Measurements from ENCODE around the gene RIMKLA. TPM values are rescaled to one million over a fixed set of nuclear protein-coding genes. Genes with fewer than 3 reads are reported as not detected.

The RIMKLA gene
- total RNA-seq, 4 donors from 2014 or later, result 2.4 to 11.9 (median 8.8) TPM

GRCh38 chr1:42431514-42431913 is 50.9 kb downstream of the RIMKLA start:
- Histone ChIP-seq H3K27ac (peak overlapping the region; percentile 65 to 80 (median 76)), H3K4me1 (peaks cover 3 to 22% (median 9%) of the 10 kb centered on the region in 4 donors), H3K27me3 (no peaks in the 10 kb centered on the region), H3K4me3 (no peak overlapping the region), H3K9me3 (no peaks in the 10 kb centered on the region), H3K36me3 (no peaks in the 10 kb centered on the region)
- peak in 2 of 3 donors; percentile 43 to 68 for TF ChIP-seq POLR2AphosphoS5 (IDR thresholded peaks at IDR 0.05)
- no peak for TF ChIP-seq POLR2A (IDR thresholded peaks at IDR 0.05)
- 33 to 48% methylated on average over 3 of the region's 3 CpGs for WGBS, 2 donors (ENCODE audit: low coverage in 1 of 2)
- DNase-seq, result peak; percentile 27
- in situ Hi-C loops (cut with MboI; ENCODE audit: low pct_ligation_motif_present in 1 of 4, low pct_unique_long_range_greater_than_20kb in 1 of 4, low sequenced_read_pairs in 3 of 4), result no loop called here
- intact Hi-C loops (cut with DNase I; ENCODE audit: low total_unique reads), result no loop called here

- no peaks in the 10 kb centered on the region for H3K36me3 ChIP-seq
- 80 to 88% methylated on average over 1 to 4 of the region's 4 CpGs for WGBS, 2 donors (ENCODE audit: low coverage in 1 of 2)
- DNase-seq, result no peak
- no peaks in the 10 kb centered on the region for H3K27me3 ChIP-seq
- H3K9me3 ChIP-seq, result no peaks in the 10 kb centered on the region
- no peak overlapping the region for H3K4me3 ChIP-seq
- peaks cover 3 to 22% (median 9%) of the 10 kb centered on the region in 4 donors for H3K4me1 ChIP-seq
- intact Hi-C loops (cut with DNase I; ENCODE audit: low total_unique reads), result no loop called here
- H3K27ac ChIP-seq, result no peak overlapping the region
- TF ChIP-seq POLR2AphosphoS5 (IDR thresholded peaks at IDR 0.05) (no peak), EP300 (IDR thresholded peaks at IDR 0.05; ENCODE audit: low read depth) (no peak), POLR2A (IDR thresholded peaks at IDR 0.05) (no peak), CTCF (IDR thresholded peaks at IDR 0.05) (no peak)
- in situ Hi-C loops (cut with MboI; ENCODE audit: low pct_ligation_motif_present in 1 of 4, low pct_unique_long_range_greater_than_20kb in 1 of 4, low sequenced_read_pairs in 3 of 4), result no loop called here
Measured at GRCh38 chr1:42432714-42433113, 52.1 kb downstream of the RIMKLA start.

- Histone ChIP-seq H3K36me3 (no peaks in the 10 kb centered on the region), H3K27me3 (no peaks in the 10 kb centered on the region), H3K27ac (no peak overlapping the region), H3K9me3 (no peaks in the 10 kb centered on the region), H3K4me1 (peaks cover 3 to 22% (median 9%) of the 10 kb centered on the region in 4 donors), H3K4me3 (no peak overlapping the region)
- intact Hi-C loops (cut with DNase I; ENCODE audit: low total_unique reads), result no loop called here
- DNase-seq, result no peak
- TF ChIP-seq POLR2A (IDR thresholded peaks at IDR 0.05) (no peak), CTCF (IDR thresholded peaks at IDR 0.05) (no peak), EP300 (IDR thresholded peaks at IDR 0.05; ENCODE audit: low read depth) (no peak), POLR2AphosphoS5 (IDR thresholded peaks at IDR 0.05) (no peak)
- in situ Hi-C loops (cut with MboI; ENCODE audit: low pct_ligation_motif_present in 1 of 4, low pct_unique_long_range_greater_than_20kb in 1 of 4, low sequenced_read_pairs in 3 of 4), result no loop called here
- WGBS, 2 donors (ENCODE audit: low coverage in 1 of 2), result 81% methylated on average over 6 of the region's 6 CpGs; no CpG with 5 or more reads in 1 of the 2 donors
Measured at GRCh38 chr1:42433369-42433768, 52.8 kb downstream of the RIMKLA start.

- 97% methylated on average over 4 of the region's 4 CpGs; no CpG with 5 or more reads in 1 of the 2 donors for WGBS, 2 donors (ENCODE audit: low coverage in 1 of 2)
- Histone ChIP-seq H3K4me1 (peaks cover 3 to 22% (median 9%) of the 10 kb centered on the region in 4 donors), H3K27me3 (no peaks in the 10 kb centered on the region), H3K9me3 (no peaks in the 10 kb centered on the region), H3K36me3 (no peaks in the 10 kb centered on the region), H3K27ac (no peak overlapping the region), H3K4me3 (no peak overlapping the region)
- intact Hi-C loops (cut with DNase I; ENCODE audit: low total_unique reads), result no loop called here
- TF ChIP-seq POLR2AphosphoS5 (IDR thresholded peaks at IDR 0.05) (no peak), POLR2A (IDR thresholded peaks at IDR 0.05) (no peak), EP300 (IDR thresholded peaks at IDR 0.05; ENCODE audit: low read depth) (no peak), CTCF (IDR thresholded peaks at IDR 0.05) (no peak)
- in situ Hi-C loops (cut with MboI; ENCODE audit: low pct_ligation_motif_present in 1 of 4, low pct_unique_long_range_greater_than_20kb in 1 of 4, low sequenced_read_pairs in 3 of 4), result no loop called here
- DNase-seq, result no peak
Measured at GRCh38 chr1:42434340-42434739, 53.7 kb downstream of the RIMKLA start.

- H3K27ac ChIP-seq, result peak overlapping the region in 2 of 4 donors; percentile 24 to 41
- in situ Hi-C loops (cut with MboI; ENCODE audit: low pct_ligation_motif_present in 1 of 4, low pct_unique_long_range_greater_than_20kb in 1 of 4, low sequenced_read_pairs in 3 of 4), result no loop called here
- TF ChIP-seq EP300 (IDR thresholded peaks at IDR 0.05; ENCODE audit: low read depth) (no peak), POLR2A (IDR thresholded peaks at IDR 0.05) (no peak), CTCF (IDR thresholded peaks at IDR 0.05) (no peak), POLR2AphosphoS5 (IDR thresholded peaks at IDR 0.05) (no peak)
- WGBS, 2 donors (ENCODE audit: low coverage in 1 of 2), result 0 to 35% methylated on average over 2 of the region's 2 CpGs
- no peaks in the 10 kb centered on the region for H3K36me3 ChIP-seq
- intact Hi-C loops (cut with DNase I; ENCODE audit: low total_unique reads), result no loop called here
- H3K4me1 ChIP-seq, result peaks cover 0 to 5% (median 4%) of the 10 kb centered on the region in 4 donors
- no peaks in the 10 kb centered on the region for H3K9me3 ChIP-seq
- no peak overlapping the region for H3K4me3 ChIP-seq
- H3K27me3 ChIP-seq, result no peaks in the 10 kb centered on the region
- DNase-seq, result no peak
Measured at GRCh38 chr1:42439940-42440339, 59.3 kb downstream of the RIMKLA start.
